Mucosa of stomach (tissue), 1 donor: Measurements from ENCODE around the gene SGCD.

ENCODE experiments used
- H3K27me3 ChIP-seq: one replicate; pipeline ENCODE4 v1.7.0; 2013; ENCODE audit warnings: mild to moderate bottlenecking, low read length; ENCODE audit not compliant: control insufficient read depth, insufficient read depth
- H3K36me3 ChIP-seq: one replicate; pipeline ENCODE4 v1.7.0; 2013; ENCODE audit warnings: low read length; ENCODE audit not compliant: control insufficient read depth, insufficient read depth
- H3K4me1 ChIP-seq: one replicate; pipeline ENCODE4 v1.7.0; 2013; ENCODE audit warnings: mild to moderate bottlenecking, low read length; ENCODE audit not compliant: control insufficient read depth, insufficient read depth
- H3K4me3 ChIP-seq: one replicate; pipeline ENCODE4 v1.7.0; 2013; ENCODE audit warnings: low read length
- H3K9ac ChIP-seq: one replicate; pipeline ENCODE4 v1.7.0; 2013; ENCODE audit warnings: mild to moderate bottlenecking, low read length, moderate library complexity
- H3K9me3 ChIP-seq: one replicate; pipeline ENCODE4 v1.7.0; 2013; ENCODE audit warnings: mild to moderate bottlenecking, low read length, moderate library complexity; ENCODE audit not compliant: control insufficient read depth
- donor health status: Pancreatic carcinoma.

Gene SGCD

DNA sequence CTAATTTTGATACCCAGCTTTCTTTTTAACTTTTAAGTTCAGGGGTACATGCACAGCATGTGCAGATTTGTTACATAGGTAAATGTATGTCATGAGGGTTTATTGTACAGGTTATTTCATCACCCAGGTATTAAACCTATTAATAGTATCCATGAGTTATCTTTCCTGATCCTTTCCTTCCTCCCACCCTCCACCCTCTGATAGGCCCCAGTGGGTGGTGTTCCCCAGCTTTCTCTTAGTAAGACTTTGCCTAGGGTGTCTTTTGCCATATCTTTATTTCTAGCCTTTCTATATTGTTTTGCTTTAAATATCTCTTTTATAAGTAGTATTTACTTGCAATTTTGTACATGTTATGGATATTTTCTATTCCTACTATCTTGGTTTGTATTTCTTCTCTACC lies 243.7 kb downstream of the SGCD start:
- Histone ChIP-seq H3K9me3 (no peaks in the 10 kb centered on the region), H3K4me1 (no peaks in the 10 kb centered on the region), H3K27me3 (no peaks in the 10 kb centered on the region), H3K36me3 (no peaks in the 10 kb centered on the region), H3K4me3 (no peak overlapping the region), H3K9ac (no peak overlapping the region)

DNA sequence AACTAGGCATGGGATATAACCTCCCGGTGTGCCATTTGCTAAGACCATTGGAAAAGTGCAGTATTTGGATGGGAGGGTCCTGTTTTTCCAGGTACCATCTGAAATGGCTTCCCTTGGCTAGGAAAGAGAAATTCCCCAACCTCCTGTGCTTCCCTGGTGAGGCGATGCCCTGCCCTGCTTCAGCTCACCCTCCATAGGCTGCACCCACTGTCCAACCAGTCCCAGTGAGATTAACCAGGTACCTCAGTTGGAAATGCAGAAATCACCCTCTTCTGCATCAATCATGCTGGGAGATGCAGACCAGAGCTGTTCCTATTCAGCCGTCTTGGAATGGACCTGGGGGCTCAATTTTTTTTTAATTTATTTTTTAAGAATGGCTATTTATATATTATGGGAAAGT lies 254.8 kb downstream of the SGCD start:
- no peaks in the 10 kb centered on the region for H3K36me3 ChIP-seq
- H3K4me3 ChIP-seq, result no peak overlapping the region
- H3K27me3 ChIP-seq, result no peaks in the 10 kb centered on the region
- H3K9me3 ChIP-seq, result no peaks in the 10 kb centered on the region
- no peak overlapping the region for H3K9ac ChIP-seq
- no peaks in the 10 kb centered on the region for H3K4me1 ChIP-seq

GRCh38 chr5:156582193-156582598 lies 255.2 kb downstream of the SGCD start:
- H3K9me3 ChIP-seq, result no peaks in the 10 kb centered on the region
- H3K36me3 ChIP-seq, result no peaks in the 10 kb centered on the region
- no peak overlapping the region for H3K4me3 ChIP-seq
- no peaks in the 10 kb centered on the region for H3K4me1 ChIP-seq
- no peaks in the 10 kb centered on the region for H3K27me3 ChIP-seq
- no peak overlapping the region for H3K9ac ChIP-seq

DNA sequence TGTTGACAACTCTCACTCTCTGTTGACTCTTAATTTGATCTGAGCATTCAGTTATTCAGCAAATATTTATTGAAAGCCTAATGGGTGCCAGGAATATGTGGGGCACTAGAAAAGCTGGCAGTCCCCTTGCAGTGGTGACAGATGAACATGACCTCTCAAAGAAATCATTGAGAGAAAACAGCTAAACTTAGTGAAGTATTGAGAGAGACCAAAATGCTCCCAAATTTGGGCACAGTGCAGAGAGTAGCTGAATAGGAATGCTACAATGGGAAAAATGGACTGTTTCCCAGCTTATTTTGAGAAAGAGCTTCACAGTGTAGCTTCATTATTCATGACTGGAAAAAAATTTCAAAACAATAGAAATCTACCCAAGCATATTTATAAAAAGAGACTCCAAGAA lies 257.9 kb downstream of the SGCD start:
- Histone ChIP-seq H3K9me3 (no peaks in the 10 kb centered on the region), H3K9ac (no peak overlapping the region), H3K4me1 (no peaks in the 10 kb centered on the region), H3K4me3 (no peak overlapping the region), H3K27me3 (no peaks in the 10 kb centered on the region), H3K36me3 (no peaks in the 10 kb centered on the region)

GRCh38 chr5:156585999-156586398 lies 259.0 kb downstream of the SGCD start:
- Histone ChIP-seq H3K9ac (no peak overlapping the region), H3K36me3 (no peaks in the 10 kb centered on the region), H3K4me3 (no peak overlapping the region), H3K4me1 (no peaks in the 10 kb centered on the region), H3K27me3 (no peaks in the 10 kb centered on the region), H3K9me3 (no peaks in the 10 kb centered on the region)

DNA sequence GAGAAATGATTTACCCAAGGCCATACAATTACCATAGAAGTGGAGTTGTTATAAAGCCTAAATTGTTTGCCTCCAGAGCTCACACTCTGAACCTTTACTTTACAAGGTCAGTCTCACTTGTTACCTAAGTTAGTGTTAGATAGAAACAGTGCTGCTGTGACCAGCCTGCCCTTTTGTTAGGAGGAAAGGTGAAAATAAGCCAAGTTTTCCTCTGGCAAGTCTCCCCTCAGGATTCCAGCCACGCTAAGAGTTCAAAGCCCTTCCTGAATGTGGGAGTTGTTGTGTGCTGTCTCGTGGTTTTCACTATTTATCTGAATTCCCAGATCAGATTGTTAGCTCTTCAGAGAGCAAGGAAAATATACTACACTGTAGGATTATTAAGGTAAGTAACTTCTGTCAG lies 260.0 kb downstream of the SGCD start:
- Histone ChIP-seq H3K4me1 (no peaks in the 10 kb centered on the region), H3K9ac (no peak overlapping the region), H3K4me3 (no peak overlapping the region), H3K9me3 (no peaks in the 10 kb centered on the region), H3K27me3 (no peaks in the 10 kb centered on the region), H3K36me3 (no peaks in the 10 kb centered on the region)

GRCh38 chr5:156588306-156588705 lies 261.3 kb downstream of the SGCD start:
- no peaks in the 10 kb centered on the region for H3K4me1 ChIP-seq
- no peak overlapping the region for H3K4me3 ChIP-seq

GRCh38 chr5:156589104-156589945 lies 262.4 kb downstream of the SGCD start:
- no peak overlapping the region for H3K9ac ChIP-seq
- no peaks in the 10 kb centered on the region for H3K9me3 ChIP-seq
- H3K27me3 ChIP-seq, result no peaks in the 10 kb centered on the region
- no peaks in the 10 kb centered on the region for H3K4me1 ChIP-seq
- no peak overlapping the region for H3K4me3 ChIP-seq
- no peaks in the 10 kb centered on the region for H3K36me3 ChIP-seq

More at GRCh38 chr5:156588306-156588705, 261.3 kb downstream of the SGCD start:
- Histone ChIP-seq H3K36me3 (no peaks in the 10 kb centered on the region), H3K9ac (no peak overlapping the region), H3K27me3 (no peaks in the 10 kb centered on the region), H3K9me3 (no peaks in the 10 kb centered on the region)

GRCh38 chr5:156589946-156590216 lies 262.9 kb downstream of the SGCD start:
- Histone ChIP-seq H3K4me3 (no peak overlapping the region), H3K9me3 (no peaks in the 10 kb centered on the region), H3K36me3 (no peaks in the 10 kb centered on the region), H3K27me3 (no peaks in the 10 kb centered on the region), H3K4me1 (no peaks in the 10 kb centered on the region), H3K9ac (no peak overlapping the region)

DNA sequence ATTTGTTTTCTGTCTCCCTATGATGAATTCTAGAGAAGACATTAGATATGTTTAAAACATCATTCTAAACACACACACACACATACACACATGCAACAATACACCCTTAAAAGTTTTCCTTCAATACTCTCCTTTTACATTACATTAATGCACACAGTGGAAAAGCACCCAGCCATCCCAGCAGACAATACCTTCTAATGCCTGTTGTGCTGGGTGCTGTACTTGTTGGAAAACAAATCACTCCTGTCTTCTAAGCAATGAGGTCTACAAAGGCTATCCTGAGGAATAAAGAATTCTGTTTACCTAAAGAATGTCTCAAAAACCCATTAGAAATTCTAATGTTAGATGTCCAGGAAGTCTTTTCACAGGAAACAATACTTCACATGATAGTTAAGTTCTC lies 264.0 kb downstream of the SGCD start:
- Histone ChIP-seq H3K36me3 (no peaks in the 10 kb centered on the region), H3K9ac (no peak overlapping the region), H3K9me3 (no peaks in the 10 kb centered on the region), H3K4me1 (no peaks in the 10 kb centered on the region), H3K4me3 (no peak overlapping the region), H3K27me3 (no peaks in the 10 kb centered on the region)

DNA sequence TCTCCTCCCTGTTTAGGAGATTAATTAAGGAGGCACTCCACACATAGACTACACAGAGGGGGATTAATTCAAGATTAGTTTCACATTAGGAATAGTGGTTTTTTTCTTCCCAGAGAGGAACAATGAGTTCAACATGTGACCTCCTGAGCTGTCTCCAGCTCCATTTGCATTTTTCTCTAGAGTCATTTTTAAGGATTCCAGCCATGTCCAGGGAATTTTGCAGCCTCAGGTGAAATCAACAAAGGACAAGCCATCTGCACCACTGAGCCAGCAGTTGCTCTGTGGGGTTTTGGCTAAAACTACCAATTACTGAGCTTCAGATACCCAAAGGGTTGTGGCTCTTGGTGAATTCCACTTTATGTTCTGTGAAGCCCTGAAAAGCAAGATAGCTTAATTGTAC lies 264.7 kb downstream of the SGCD start:
- no peaks in the 10 kb centered on the region for H3K36me3 ChIP-seq
- H3K27me3 ChIP-seq, result no peaks in the 10 kb centered on the region
- H3K9ac ChIP-seq, result no peak overlapping the region
- no peaks in the 10 kb centered on the region for H3K4me1 ChIP-seq
- no peaks in the 10 kb centered on the region for H3K9me3 ChIP-seq
- no peak overlapping the region for H3K4me3 ChIP-seq

GRCh38 chr5:156593546-156593945 lies 266.6 kb downstream of the SGCD start:
- no peaks in the 10 kb centered on the region for H3K9me3 ChIP-seq
- H3K36me3 ChIP-seq, result no peaks in the 10 kb centered on the region
- no peaks in the 10 kb centered on the region for H3K27me3 ChIP-seq
- no peaks in the 10 kb centered on the region for H3K4me1 ChIP-seq
- no peak overlapping the region for H3K9ac ChIP-seq
- no peak overlapping the region for H3K4me3 ChIP-seq

- Histone ChIP-seq H3K4me1 (no peaks in the 10 kb centered on the region), H3K9ac (no peak overlapping the region), H3K27me3 (no peaks in the 10 kb centered on the region), H3K36me3 (no peaks in the 10 kb centered on the region), H3K9me3 (no peaks in the 10 kb centered on the region), H3K4me3 (no peak overlapping the region)
These were observed 267.4 kb downstream of the SGCD start for GRCh38 chr5:156594406-156594805.
